Measurements from ENCODE around the gene SNX17.

The SNX17 gene

DNA sequence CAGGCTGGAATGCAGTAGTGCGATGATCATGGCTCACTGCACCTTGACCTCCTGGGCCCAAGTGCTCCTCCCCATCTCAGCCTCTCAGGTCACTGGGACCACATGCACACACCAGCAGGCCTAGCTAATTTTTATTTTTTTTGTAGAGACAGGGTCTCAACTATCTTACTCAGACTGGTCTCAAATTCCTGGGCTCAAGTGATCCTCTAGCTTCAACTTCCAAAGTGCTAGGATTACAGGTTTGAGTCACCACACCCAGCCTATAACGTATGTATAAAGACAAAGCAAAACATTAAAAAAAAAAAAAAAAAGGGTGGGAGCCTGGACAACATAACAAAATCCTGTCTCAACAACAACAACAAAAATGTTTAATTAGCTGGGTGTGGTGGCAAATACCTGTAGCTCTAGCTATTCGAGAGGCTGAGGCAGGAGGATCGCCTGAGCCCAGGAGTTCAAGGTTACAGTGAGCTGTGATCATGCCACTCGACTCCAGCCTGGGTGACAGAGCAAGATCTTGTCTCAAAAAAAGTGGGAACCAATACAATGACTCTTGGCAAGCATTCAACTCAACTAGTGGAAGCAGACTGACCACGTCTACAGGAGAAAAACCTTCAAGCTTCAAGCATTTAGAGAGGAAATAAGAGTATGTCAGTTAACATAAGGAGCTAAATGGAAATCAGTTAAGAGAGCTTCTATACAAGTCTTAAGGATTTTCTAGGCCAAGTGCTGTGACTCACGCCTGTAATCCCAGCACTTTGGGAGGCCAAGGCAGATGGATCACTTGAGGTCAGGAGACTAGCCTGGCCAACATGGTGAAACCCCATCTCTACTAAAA is 16.4 kb upstream of the SNX17 start:
- DNase-seq (ENCODE audit: low spot score in 2 of 2), result no peak
- H3K36me3 Mint-ChIP-seq, result peaks cover 49% of the 10 kb centered on the region
- no peak overlapping the region for H3K4me3 Mint-ChIP-seq
- H3K4me1 Mint-ChIP-seq, result peaks cover 32% of the 10 kb centered on the region
- no peak for ATAC-seq
- no peak overlapping the region for H3K27ac Mint-ChIP-seq
- H3K9me3 Mint-ChIP-seq, result no peaks in the 10 kb centered on the region

DNA sequence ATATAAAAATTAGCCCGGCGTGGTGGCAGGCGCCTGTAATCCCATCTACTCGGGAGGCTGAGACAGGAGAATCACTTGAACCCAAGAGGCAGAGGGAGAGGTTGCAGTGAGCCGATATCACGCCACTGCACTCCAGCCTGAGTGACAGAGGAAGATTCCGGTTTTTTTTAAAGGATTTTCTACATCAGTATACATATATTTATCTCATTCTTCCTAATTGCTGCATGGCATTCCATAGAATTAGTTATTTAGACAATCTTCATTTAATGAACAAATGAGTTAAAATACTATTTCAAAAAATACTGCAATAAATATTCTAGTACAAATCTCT is 15.9 kb upstream of the SNX17 start:
- Mint-ChIP-seq H3K4me3 (peak overlapping the region; percentile 98), H3K36me3 (peaks cover 43% of the 10 kb centered on the region)

DNA sequence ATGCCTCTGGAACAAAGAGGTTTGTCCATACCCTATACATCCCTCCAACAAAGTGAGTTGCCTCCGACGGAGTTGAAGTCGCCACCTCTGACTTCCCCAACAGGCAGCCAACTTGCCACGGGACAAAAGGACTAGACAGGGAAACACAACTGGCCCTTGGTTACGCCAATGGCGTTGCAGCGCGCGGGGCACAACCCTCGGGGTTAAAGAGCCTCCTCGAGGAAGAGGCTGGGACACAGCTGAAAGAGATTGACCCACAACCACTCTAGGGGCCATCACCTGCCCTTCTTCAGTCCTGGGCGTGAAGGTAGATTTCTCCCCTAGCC is 14.4 kb upstream of the SNX17 start:
- peak overlapping the region; percentile 95 for H3K27ac Mint-ChIP-seq
- H3K4me1 Mint-ChIP-seq, result peaks cover 35% of the 10 kb centered on the region
- no peaks in the 10 kb centered on the region for H3K9me3 Mint-ChIP-seq
- H3K4me3 Mint-ChIP-seq, result peak overlapping the region; percentile 98
- ATAC-seq (peak; percentile 57), DNase-seq (ENCODE audit: low spot score in 2 of 2) (no peak)
- H3K36me3 Mint-ChIP-seq, result peaks cover 39% of the 10 kb centered on the region

More for the DNA sequence above, 15.9 kb upstream of the SNX17 start:
- DNase-seq (ENCODE audit: low spot score in 2 of 2) (no peak), ATAC-seq (no peak)
- Mint-ChIP-seq H3K9me3 (no peaks in the 10 kb centered on the region), H3K4me1 (peaks cover 32% of the 10 kb centered on the region), H3K27ac (no peak overlapping the region)

DNA sequence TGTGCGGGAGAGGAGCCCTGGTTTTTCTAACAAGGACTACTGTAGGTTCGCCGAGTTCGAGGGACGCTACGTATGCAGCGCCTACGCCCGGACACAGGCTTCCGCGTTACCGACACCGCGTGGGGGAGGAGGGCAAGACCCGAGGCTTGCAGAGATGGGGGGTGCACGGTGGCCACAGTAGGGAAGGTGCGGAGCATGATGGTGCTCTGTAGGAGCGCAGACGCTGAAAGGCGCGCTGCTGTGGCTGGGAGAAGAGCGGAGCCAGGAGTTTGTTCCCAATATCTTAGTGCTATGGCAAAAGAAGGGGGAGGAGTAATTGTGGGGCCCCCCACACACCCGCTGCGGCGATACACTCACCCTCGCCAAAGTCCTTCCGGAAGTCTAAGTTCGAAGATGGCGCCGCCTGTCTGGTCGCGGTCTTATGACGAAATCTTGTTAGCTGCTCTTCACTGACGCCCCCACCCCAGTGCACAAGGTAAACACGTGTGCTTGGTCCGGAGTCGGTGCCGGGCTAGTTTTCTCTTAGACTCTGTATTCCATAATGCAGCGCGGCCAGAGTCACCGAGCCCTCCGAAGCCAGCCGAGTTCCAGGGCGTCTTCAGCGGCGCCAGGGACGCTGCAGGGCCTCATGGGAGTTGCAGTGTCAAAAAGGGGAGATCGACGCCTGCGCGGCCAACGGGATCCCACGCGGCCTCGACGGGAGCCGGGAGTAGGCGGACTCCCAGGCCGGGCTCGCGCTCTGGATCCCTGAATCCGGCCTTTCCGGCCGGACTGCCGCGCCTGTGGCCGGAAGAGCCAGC is 13.8 kb upstream of the SNX17 start, which contains the start of gene GTF3C2:
Gene GTF3C2 (minus strand): TSS at position 383 of the 800 bp plus-strand sequence. CDS start 13,210 bp downstream, outside the sequence.
- Mint-ChIP-seq H3K36me3 (peaks cover 41% of the 10 kb centered on the region), H3K4me1 (peaks cover 34% of the 10 kb centered on the region), H3K4me3 (peak within 1 kb of the TSS; percentile 98), H3K27ac (peak within 1 kb of the TSS; percentile 95), H3K9me3 (no peaks in the 10 kb centered on the region)
- peak; percentile 84 to 97 for DNase-seq (ENCODE audit: low spot score in 2 of 2)
- peak; percentile 89 for ATAC-seq

DNA sequence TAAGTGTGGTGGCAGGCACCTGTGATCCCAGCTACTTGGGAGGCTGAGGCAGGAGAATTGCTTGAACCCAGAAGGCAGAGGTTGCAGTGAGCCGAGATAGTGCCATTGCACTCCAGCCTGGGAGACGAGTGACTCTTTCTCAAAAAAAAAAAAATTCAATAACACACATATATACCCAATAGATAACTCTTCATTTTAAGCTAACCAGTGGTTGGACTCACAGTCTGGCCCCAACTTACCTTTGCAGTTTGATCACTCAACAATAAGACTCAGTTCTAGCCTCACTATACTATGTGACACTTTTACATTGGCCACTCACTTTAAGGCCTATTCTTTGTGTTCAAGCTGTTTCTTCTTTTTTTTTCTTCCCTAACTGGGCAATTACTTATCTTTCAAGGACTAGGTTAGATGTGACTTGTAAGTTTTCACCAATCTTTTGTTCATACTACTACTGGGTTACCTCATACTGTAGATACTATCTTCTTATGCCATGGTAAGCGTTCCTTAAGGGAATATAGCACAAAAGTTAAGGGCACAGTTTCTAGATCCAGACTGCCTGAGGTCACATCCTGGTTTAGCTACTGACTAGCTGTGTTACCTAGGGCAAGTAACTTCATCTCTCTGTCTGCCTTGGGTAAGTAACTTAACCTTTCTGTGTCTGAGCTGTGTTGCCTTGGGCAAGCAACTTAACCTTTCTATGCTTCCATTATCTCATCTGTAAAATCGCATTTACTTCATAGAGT is 7.6 kb upstream of the SNX17 start:
- no peak for ATAC-seq
- Mint-ChIP-seq H3K9me3 (no peaks in the 10 kb centered on the region), H3K27ac (no peak overlapping the region)

DNA sequence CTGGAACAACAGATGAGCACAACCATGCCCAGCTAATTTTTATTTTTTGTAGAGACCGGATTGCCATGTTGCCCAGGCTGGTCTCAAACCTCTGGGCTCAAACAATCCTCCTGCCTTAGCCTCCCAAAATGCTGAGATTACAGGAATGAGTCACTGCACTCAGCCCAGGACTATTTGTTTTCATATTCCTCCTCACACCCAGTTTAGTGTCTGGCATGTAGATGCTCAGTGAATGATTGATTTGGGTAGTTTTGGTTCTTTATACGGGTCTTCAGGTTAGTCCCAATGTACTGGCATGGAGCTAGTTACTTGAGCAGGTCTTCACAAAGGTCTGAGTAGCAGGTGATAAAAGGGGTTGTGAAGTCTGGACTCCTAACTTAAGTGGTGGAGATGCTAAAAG is 6.5 kb upstream of the SNX17 start:
- Mint-ChIP-seq H3K36me3 (peaks cover 66% of the 10 kb centered on the region), H3K4me1 (peaks cover 18% of the 10 kb centered on the region), H3K9me3 (no peaks in the 10 kb centered on the region), H3K27ac (peak overlapping the region; percentile 45), H3K4me3 (no peak overlapping the region)
- ATAC-seq (peak; percentile 21), DNase-seq (ENCODE audit: low spot score in 2 of 2) (no peak)

More for the DNA sequence above, 7.6 kb upstream of the SNX17 start:
- Mint-ChIP-seq H3K36me3 (peaks cover 61% of the 10 kb centered on the region), H3K4me1 (peaks cover 22% of the 10 kb centered on the region), H3K4me3 (no peak overlapping the region)
- DNase-seq (ENCODE audit: low spot score in 2 of 2), result no peak

DNA sequence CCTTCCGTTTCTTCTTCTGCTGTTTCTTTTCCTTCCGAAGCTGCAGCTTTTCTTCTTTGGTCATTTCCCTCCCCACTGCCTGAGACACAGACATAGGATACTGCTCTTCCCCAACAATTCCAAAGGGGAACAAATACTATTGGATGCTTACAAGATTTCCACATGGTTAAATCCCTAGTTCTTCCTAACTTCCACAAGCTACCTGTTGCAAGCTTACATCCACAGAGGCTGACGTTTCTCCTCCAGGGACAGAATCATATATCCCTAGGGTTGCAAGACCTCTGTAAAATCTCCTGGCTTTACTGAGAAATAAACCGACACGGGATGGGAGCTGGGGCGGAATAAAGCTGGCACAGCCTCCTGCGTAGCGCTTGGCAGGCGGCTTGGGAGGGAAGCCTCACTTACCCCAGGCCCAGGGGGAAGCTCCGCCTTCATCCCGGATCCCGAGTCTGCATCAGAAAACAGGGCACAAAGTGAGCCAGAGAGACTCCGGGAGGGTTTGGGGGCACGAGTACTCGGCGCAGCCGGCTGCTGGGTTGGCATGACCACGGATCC is 868 bp upstream of the SNX17 start:
- H3K9me3 Mint-ChIP-seq, result no peaks in the 10 kb centered on the region
- H3K4me1 Mint-ChIP-seq, result peaks cover 35% of the 10 kb centered on the region
- H3K27ac Mint-ChIP-seq, result peak overlapping the region; percentile 90
- no peak for DNase-seq (ENCODE audit: low spot score in 2 of 2)
- ATAC-seq, result no peak
- peak overlapping the region; percentile 78 for H3K4me3 Mint-ChIP-seq
- H3K36me3 Mint-ChIP-seq, result peaks cover 69% of the 10 kb centered on the region

DNA sequence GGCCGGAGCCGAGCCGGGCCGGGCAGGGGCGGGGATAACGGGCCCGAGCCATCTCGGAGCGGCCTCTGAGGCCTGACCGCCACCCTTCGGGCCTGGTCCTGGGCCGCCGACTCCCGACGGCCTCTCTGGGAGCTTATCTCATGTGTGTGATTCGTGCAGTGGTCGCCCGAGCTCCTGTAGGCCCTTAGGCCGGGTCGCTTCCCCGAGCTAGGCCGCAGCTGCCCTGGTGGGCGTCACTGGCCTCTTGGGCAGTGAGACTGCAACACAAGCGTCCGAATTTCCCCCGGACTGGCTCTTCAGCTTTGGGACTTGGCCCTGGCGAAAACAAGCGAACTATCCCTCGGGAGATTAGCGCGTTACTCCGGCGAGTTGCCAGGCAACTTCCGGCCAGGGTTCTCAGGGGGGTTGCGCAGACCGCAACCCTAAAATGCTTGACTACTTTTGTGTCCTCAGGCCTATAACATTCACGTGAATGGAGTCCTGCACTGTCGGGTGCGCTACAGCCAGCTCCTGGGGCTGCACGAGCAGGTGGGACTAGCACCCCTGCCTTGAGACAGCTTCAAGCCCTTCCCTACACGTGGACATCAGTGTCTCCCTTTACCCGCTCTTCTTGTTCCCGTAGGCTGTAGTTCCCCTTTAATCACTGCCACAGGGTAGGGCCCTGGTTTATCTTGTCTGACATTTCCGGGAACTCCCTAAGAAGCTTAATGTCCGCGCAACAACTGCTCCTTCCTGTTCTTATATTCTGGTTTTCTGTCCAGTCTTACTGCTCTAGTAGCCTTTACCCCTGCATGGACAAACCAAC is 602 bp downstream of the SNX17 start:
- H3K27ac Mint-ChIP-seq, result peak overlapping the region; percentile 90
- ATAC-seq (peak; percentile 25), DNase-seq (ENCODE audit: low spot score in 2 of 2) (peak in 1 of 2 donors; percentile 17)
- H3K9me3 Mint-ChIP-seq, result no peaks in the 10 kb centered on the region
- H3K36me3 Mint-ChIP-seq, result peaks cover 69% of the 10 kb centered on the region
- H3K4me3 Mint-ChIP-seq, result peak overlapping the region; percentile 78
- peaks cover 40% of the 10 kb centered on the region for H3K4me1 Mint-ChIP-seq

DNA sequence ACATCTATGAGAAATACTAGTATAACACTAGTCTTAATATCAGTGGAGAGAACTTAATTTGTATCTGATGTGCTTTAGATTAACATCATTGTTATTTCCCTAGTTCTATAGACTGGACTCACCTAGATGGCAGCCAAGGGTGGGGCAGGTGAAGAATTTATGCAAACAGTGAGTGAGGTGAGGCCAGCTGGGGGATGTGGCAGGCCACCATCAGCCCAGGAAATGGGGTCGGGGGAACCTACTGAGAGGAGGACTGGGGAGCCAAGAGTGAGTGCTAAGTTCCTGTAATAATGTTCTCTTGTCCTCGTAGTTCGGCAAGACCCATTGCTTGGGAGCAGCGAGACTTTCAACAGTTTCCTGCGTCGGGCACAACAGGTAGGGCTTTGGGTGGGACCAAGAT is 2.5 kb downstream of the SNX17 start:
- Mint-ChIP-seq H3K27ac (peak overlapping the region; percentile 33), H3K4me1 (peaks cover 48% of the 10 kb centered on the region), H3K4me3 (no peak overlapping the region), H3K36me3 (peaks cover 69% of the 10 kb centered on the region), H3K9me3 (no peaks in the 10 kb centered on the region)
- ATAC-seq, result no peak
- DNase-seq (ENCODE audit: low spot score in 2 of 2), result no peak

DNA sequence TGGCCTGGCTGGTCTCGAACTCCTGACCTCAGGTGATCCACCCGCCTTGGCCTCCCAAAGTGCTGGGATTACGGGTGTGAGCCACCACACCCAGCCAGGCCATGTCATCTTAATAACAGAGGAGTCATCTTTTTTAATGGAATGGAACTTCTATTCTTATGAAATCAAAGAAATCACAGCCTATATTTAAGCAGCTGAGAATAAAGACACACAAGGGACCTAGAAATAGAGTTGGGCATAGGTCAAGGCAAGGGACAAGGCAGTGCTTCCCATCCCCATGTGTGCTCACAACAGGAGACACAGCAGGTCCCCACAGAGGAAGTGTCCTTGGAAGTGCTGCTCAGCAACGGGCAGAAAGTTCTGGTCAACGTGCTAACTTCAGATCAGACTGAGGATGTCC is 3.2 kb downstream of the SNX17 start:
- no peak for ATAC-seq
- H3K27ac Mint-ChIP-seq, result no peak overlapping the region
- peaks cover 70% of the 10 kb centered on the region for H3K36me3 Mint-ChIP-seq
- no peak for DNase-seq (ENCODE audit: low spot score in 2 of 2)
- H3K4me3 Mint-ChIP-seq, result no peak overlapping the region
- H3K4me1 Mint-ChIP-seq, result peaks cover 52% of the 10 kb centered on the region
- H3K9me3 Mint-ChIP-seq, result no peaks in the 10 kb centered on the region

DNA sequence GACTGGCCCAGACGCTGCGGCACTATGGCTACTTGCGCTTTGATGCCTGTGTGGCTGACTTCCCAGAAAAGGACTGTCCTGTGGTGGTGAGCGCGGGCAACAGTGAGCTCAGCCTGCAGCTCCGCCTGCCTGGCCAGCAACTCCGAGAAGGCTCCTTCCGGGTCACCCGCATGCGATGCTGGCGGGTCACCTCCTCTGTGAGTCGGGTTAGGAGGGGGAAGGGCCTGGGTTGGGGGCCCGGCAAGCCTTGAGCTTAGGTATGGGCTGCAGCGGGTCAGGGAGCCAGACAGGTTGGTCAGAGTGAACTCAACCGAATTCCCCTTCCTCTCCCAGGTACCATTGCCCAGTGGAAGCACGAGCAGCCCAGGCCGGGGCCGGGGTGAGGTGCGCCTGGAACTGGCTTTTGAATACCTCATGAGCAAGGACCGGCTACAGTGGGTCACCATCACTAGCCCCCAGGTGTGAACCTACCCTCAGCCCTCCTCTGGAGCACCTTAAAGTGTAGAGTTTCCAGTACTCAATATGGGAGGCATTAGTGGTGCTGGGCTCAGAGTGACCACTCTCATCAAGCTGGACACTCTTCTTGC is 5.2 kb downstream of the SNX17 start:
- Mint-ChIP-seq H3K4me3 (no peak overlapping the region), H3K9me3 (no peaks in the 10 kb centered on the region), H3K36me3 (peaks cover 91% of the 10 kb centered on the region), H3K27ac (peak overlapping the region; percentile 85), H3K4me1 (peaks cover 59% of the 10 kb centered on the region)
- DNase-seq (ENCODE audit: low spot score in 2 of 2) (no peak), ATAC-seq (no peak)

DNA sequence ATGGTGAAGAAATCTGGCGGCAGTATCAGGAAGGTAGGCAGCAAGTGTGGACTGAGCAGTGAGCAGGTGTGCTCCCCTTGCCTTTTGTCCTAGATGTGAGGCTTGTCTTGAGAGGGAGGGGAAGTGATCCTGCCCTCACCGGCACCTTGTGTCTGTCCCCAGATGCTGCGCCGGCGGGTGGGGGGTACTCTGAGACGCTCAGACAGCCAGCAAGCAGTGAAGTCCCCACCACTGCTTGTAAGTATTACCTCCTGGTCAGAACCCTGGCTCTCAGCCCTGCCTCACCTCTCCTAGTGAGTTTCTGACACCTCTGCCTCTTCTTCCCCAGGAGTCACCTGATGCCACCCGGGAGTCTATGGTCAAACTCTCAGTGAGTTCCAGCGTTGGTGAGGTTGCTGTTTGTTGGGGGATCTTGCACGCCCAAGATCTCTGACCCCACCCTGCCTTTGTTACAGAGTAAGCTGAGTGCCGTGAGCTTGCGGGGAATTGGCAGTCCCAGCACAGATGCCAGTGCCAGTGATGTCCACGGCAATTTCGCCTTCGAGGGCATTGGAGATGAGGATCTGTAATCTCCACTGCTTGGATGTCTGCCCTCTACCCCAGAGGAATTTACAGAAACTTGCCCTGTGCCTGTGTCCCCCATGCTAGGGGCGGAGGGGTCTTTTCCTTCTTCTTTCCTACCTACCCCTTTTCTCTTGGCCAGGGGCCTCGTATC is 5.9 kb downstream of the SNX17 start:
- no peaks in the 10 kb centered on the region for H3K9me3 Mint-ChIP-seq
- peak overlapping the region; percentile 85 for H3K27ac Mint-ChIP-seq

DNA sequence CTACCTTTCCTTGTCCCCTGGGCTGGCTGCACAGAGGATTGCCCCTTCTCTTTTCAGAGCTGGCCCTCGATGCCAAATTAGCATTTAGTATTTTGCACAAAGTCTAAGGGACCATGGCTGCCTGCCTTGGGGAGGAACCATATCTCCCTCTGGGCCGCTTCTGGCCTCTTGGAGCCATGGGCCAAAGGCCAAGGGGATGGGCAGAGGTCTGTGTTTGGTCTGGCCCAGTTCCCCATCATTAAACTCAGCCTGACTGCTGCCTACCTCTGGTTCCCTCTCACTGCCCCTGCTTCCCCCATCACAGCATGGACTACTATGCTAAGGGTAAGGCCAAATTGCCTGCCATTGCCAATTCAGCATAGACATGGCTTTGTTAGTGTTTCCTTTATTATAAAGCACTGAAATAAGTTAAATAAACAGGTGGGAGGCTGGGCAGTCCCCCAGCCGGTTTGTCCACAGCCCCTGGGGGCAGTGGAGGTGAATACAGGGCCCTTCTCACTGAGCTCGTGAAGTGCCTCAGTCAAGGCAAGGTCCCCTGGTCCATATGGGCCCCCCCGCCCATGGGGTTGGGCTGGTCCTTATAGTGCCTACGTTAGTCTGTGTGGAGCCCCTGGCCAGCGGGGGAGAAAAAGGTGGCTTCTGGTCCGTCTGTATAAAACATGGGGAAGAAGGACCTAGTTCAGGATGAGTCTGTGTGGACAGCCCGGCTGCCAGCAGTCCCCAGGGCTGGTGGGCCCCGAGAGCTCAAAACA is 6.6 kb downstream of the SNX17 start:
- DNase-seq (ENCODE audit: low spot score in 2 of 2), result no peak
- no peak for ATAC-seq
- Mint-ChIP-seq H3K36me3 (peaks cover 98% of the 10 kb centered on the region), H3K27ac (peak overlapping the region; percentile 85), H3K4me1 (peaks cover 62% of the 10 kb centered on the region), H3K4me3 (no peak overlapping the region), H3K9me3 (no peaks in the 10 kb centered on the region)

More for the DNA sequence above, 5.9 kb downstream of the SNX17 start:
- no peak overlapping the region for H3K4me3 Mint-ChIP-seq
- no peak for ATAC-seq
- DNase-seq (ENCODE audit: low spot score in 2 of 2), result no peak
- peaks cover 95% of the 10 kb centered on the region for H3K36me3 Mint-ChIP-seq
- H3K4me1 Mint-ChIP-seq, result peaks cover 63% of the 10 kb centered on the region

Measured in stimulated activated effector memory CD8-positive, alpha-beta T cell treated with anti-CD3 and anti-CD28 coated beads, Interleukin-12 subunit alpha, Interleukin-12 subunit beta, amount 100 ng/mL, for 72 hours (primary cell).